T-helper 9 cell (primary cell): Measurements from ENCODE around the gene CAMP.
"Not testable (repeated sequence)": the region's sequence is repeated elsewhere in the genome, so short reads cannot be mapped to it uniquely, and the experiment has no call there.

Source experiments
- DNase-seq: peaks from one replicate; pipeline ENCODE4 v3.0.0-alpha.2; 2020
- total RNA-seq, 2 donors: gene quantifications; one replicate each; lab custom pipeline; 2026; lab: John Stamatoyannopoulos, UW

CAMP gene
- total RNA-seq, result 0 reads per million in 2 donors

GRCh38 chr3:48222616-48223513 is at the start of gene CAMP:
Gene CAMP, plus strand, starts transcription at chr3:48223495. Its CDS starts 17 bp downstream, at chr3:48223512.
- no peak for DNase-seq

GRCh38 chr3:48178072-48178471 is 45.2 kb upstream of the CAMP start:
- DNase-seq, result no peak

GRCh38 chr3:48180021-48180420 is 43.3 kb upstream of the CAMP start:
- DNase-seq, result no peak

- no peak for DNase-seq
Measured at GRCh38 chr3:48180531-48181253, 42.6 kb upstream of the CAMP start.

- DNase-seq, result no peak
Measured at GRCh38 chr3:48184299-48184698, 39.0 kb upstream of the CAMP start.

- DNase-seq, result no peak
Measured at GRCh38 chr3:48185129-48185528, 38.2 kb upstream of the CAMP start.

GRCh38 chr3:48186631-48187300 is 36.5 kb upstream of the CAMP start:
- DNase-seq, result no peak

GRCh38 chr3:48187301-48187578 is 36.1 kb upstream of the CAMP start:
- DNase-seq, result no peak

- DNase-seq, result no peak
Measured at GRCh38 chr3:48187579-48188265, 35.6 kb upstream of the CAMP start.

GRCh38 chr3:48188266-48189201 is 34.8 kb upstream of the CAMP start, which contains the start of gene CDC25A:
Gene CDC25A, minus strand, starts transcription at chr3:48188417. Its CDS starts 470 bp downstream, at chr3:48187947.
- peak; percentile 81 for DNase-seq

GRCh38 chr3:48189321-48189720 is 34.0 kb upstream of the CAMP start:
- no peak for DNase-seq

GRCh38 chr3:48190911-48191310 is 32.4 kb upstream of the CAMP start:
- no peak for DNase-seq

GRCh38 chr3:48194446-48195071 is 28.7 kb upstream of the CAMP start:
- DNase-seq, result no peak

GRCh38 chr3:48196611-48197010 is 26.7 kb upstream of the CAMP start:
- DNase-seq, result no peak

GRCh38 chr3:48199117-48199516 is 24.2 kb upstream of the CAMP start:
- no peak for DNase-seq

GRCh38 chr3:48202632-48203031 is 20.7 kb upstream of the CAMP start:
- no peak for DNase-seq

- DNase-seq, result no peak
Measured at GRCh38 chr3:48208076-48208475, 15.2 kb upstream of the CAMP start.

- no peak for DNase-seq
Measured at GRCh38 chr3:48209445-48209844, 13.8 kb upstream of the CAMP start.

GRCh38 chr3:48210534-48210933 is 12.8 kb upstream of the CAMP start:
- DNase-seq, result not testable (repeated sequence)

GRCh38 chr3:48211776-48212175 is 11.5 kb upstream of the CAMP start:
- DNase-seq, result not testable (repeated sequence)

GRCh38 chr3:48214225-48214624 is 9.1 kb upstream of the CAMP start:
- DNase-seq, result no peak
